Neural cell (in vitro differentiated cells): ENCODE measurements around the gene ZNF567.

Experiments used
- CTCF ChIP-seq: fragments of 450-650 bp; IDR thresholded peaks from 2 replicates; pipeline ENCODE4 v1.5.1; 2014; ENCODE audit warnings: antibody characterized with exemption, mild to moderate bottlenecking, moderate library complexity; ENCODE audit not compliant: poor library complexity, severe bottlenecking
- EZH2 ChIP-seq: fragments of 200-600, 300-800 bp; shearing (Covaris generic), sonication (generic); IDR thresholded peaks from 2 replicates; pipeline ENCODE4 v1.6.1; 2014; ENCODE audit warnings: antibody characterized with exemption, low read length, borderline replicate concordance, mild to moderate bottlenecking; ENCODE audit not compliant: insufficient read depth, poor library complexity, severe bottlenecking
- MXI1 ChIP-seq: fragments of 450-650 bp; conservative IDR thresholded peaks from 2 replicates; pipeline ENCODE4 v1.6.1; 2014; ENCODE audit warnings: antibody characterized with exemption, mild to moderate bottlenecking; ENCODE audit not compliant: poor library complexity, severe bottlenecking
- SMC3 ChIP-seq: fragments of 450-650 bp; conservative IDR thresholded peaks from 2 replicates; pipeline ENCODE4 v1.6.1; 2014; ENCODE audit warnings: antibody characterized with exemption, mild to moderate bottlenecking, moderate library complexity; ENCODE audit not compliant: poor library complexity

GRCh38 chr19:36652958-36653357, 34.5 kb upstream of the ZNF567 start:
- TF ChIP-seq CTCF (no peak), MXI1 (no peak), EZH2 (no peak), SMC3 (no peak)
